ENCODE data around the gene WNT5A. TPM values are rescaled to one million over a fixed set of nuclear protein-coding genes. Genes with fewer than 3 reads are reported as not detected.

The WNT5A gene
- total and polyA plus RNA-seq, 2 of the 4 experiments (the other 2 are of a cell fraction): 224 to 231 TPM

DNA sequence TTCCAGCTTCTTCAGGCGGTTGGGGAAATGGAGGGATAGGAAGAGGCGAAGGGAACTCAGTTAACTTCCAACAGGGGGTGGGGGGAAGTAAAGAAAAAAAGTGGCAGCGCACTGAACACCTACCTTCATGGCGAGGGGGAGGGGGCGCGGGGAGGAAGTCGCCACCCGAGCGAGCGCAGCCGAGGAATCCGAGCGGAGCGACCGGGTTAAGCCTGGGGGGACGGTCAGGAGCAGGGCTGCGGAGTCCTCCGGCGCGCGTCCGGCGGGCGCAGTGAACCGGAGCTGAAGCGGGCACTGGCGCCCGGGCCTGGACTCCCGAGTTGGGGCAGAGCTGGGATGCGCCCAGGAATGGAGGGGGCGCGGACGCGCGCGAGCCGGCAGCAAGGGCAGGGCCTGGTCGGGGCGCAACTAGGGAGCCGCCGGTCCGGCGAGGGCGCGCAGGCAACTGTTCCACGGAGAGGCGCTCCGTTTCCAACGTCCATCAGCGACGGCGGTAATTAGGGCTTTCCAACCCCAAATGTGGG, at the start of gene WNT5A (continued):
- TF ChIP-seq MXI1 (IDR thresholded peaks at IDR 0.05; ENCODE audit: borderline replicate concordance, low read depth, low read length) (no peak), SMC3 (IDR thresholded peaks at IDR 0.05; ENCODE audit: low read depth, low read length) (no peak)

DNA sequence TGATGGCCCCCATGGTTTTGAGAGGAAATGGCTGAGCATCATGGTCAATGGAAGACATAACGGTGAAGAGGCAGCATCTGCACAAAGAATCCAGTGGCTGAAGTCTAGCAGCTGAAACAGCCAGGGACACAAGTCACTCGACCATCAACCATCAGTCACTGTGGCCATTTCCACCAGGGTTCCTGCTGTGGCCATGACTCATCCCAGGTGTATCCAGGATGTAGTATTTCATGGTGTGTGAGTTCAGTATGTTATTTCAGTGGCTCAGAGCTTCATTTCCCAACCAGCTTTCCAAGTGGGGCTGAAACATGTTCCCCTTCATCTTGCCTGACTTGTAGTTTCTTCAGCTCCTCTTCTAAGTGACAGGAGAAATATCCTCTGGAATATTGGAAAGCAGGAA, 47.8 kb upstream of the WNT5A start:
- peaks cover 5% of the 10 kb centered on the region; the same call in 1 of the 2 replicates for H3K9me1 ChIP-seq (ENCODE audit: insufficient read depth, low read length)
- H3K4ac ChIP-seq (ENCODE audit: low read depth, low read length): no peak overlapping the region
- no peak overlapping the region for H3K18ac ChIP-seq (ENCODE audit: low read depth, low read length)
- H3K79me1 ChIP-seq (ENCODE audit: low read depth in 1 of 2, low read length in 2 of 2): no peaks in the 10 kb centered on the region
- no peaks in the 10 kb centered on the region for H3K36me3 ChIP-seq (ENCODE audit: control insufficient read depth, insufficient read depth, low read length)
- no peak overlapping the region for H3K23ac ChIP-seq (ENCODE audit: low read depth, low read length)
- in situ Hi-C loops (cut with MboI; ENCODE audit: low sequenced_read_pairs): no loop called here
- CTCF ChIA-PET: no interaction called here
- dilution Hi-C loops (cut with HindIII; ENCODE audit: low sequenced_read_pairs, unreplicated experiment): no loop called here
- no peak overlapping the region for H3K56ac ChIP-seq (ENCODE audit: extremely low read depth, insufficient read depth, low read length)
- POLR2A ChIA-PET (ENCODE audit: unreplicated experiment): no interaction called here
- ATAC-seq (ENCODE audit: low read depth): no peak
- no CpG with 5 or more reads among the region's 2 CpGs for WGBS, 2 experiments (ENCODE audit: extremely low coverage in 2 of 2, insufficient read length in 1 of 2)
- no peak overlapping the region for H2AK5ac ChIP-seq (ENCODE audit: low read depth, low read length)
- no peak overlapping the region for H3K14ac ChIP-seq (replicated peaks; ENCODE audit: low read depth, low read length)
- no peak overlapping the region for H3K4me2 ChIP-seq (ENCODE audit: low read depth, low read length)
- no TSS peak for BruUV-seq (replicated peaks)
- H3K4me1 ChIP-seq (ENCODE audit: control insufficient read depth, insufficient read depth, low read length): no peaks in the 10 kb centered on the region
- H2AFZ ChIP-seq (replicated peaks; ENCODE audit: low read length, poor library complexity): no peak overlapping the region
- H3K9ac ChIP-seq (ENCODE audit: low read depth, low read length): no peak overlapping the region
- intact Hi-C loops (cut with micrococcal nuclease): no loop called here
- TF ChIP-seq FOS (IDR thresholded peaks at IDR 0.05; ENCODE audit: low read depth, low read length): no peak
- TF ChIP-seq, protein P1, sequence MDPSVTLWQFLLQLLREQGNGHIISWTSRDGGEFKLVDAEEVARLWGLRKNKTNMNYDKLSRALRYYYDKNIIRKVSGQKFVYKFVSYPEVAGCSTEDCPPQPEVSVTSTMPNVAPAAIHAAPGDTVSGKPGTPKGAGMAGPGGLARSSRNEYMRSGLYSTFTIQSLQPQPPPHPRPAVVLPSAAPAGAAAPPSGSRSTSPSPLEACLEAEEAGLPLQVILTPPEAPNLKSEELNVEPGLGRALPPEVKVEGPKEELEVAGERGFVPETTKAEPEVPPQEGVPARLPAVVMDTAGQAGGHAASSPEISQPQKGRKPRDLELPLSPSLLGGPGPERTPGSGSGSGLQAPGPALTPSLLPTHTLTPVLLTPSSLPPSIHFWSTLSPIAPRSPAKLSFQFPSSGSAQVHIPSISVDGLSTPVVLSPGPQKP (IDR thresholded peaks at IDR 0.05; ENCODE audit: borderline replicate concordance, low read depth, low read length): no peak
- no peak for TF ChIP-seq RAD21 (IDR thresholded peaks at IDR 0.05; ENCODE audit: low read length)
- TF ChIP-seq CEBPB (IDR thresholded peaks at IDR 0.05; ENCODE audit: low read depth, low read length): no peak
- no peak for TF ChIP-seq NFE2L2 (IDR thresholded peaks at IDR 0.05; ENCODE audit: low read depth, low read length)
- TF ChIP-seq, protein P2, sequence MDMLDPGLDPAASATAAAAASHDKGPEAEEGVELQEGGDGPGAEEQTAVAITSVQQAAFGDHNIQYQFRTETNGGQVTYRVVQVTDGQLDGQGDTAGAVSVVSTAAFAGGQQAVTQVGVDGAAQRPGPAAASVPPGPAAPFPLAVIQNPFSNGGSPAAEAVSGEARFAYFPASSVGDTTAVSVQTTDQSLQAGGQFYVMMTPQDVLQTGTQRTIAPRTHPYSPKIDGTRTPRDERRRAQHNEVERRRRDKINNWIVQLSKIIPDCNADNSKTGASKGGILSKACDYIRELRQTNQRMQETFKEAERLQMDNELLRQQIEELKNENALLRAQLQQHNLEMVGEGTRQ (IDR thresholded peaks at IDR 0.05; ENCODE audit: low read depth, low read length): no peak
- TF ChIP-seq MXI1 (IDR thresholded peaks at IDR 0.05; ENCODE audit: borderline replicate concordance, low read depth, low read length): no peak
- no peak for TF ChIP-seq RFX5 (IDR thresholded peaks at IDR 0.05; ENCODE audit: low read depth, low read length)
- DNase-seq: no peak
- H3K4me3 ChIP-seq (ENCODE audit: insufficient read depth, low read depth, low read length): no peak overlapping the region
- H4K5ac ChIP-seq (ENCODE audit: low read depth, low read length): no peak overlapping the region
- H3K9me3 ChIP-seq (ENCODE audit: control insufficient read depth, insufficient read depth, low read length): no peaks in the 10 kb centered on the region
- no peak overlapping the region for H3K27ac ChIP-seq (ENCODE audit: insufficient read depth, low read length)
- no peak overlapping the region for H2BK20ac ChIP-seq (ENCODE audit: low read depth, low read length)
- no peak overlapping the region for H4K91ac ChIP-seq (ENCODE audit: insufficient read depth, low read depth, low read length)
- H2BK15ac ChIP-seq (ENCODE audit: low read depth, low read length): no peak overlapping the region
- H3K27me3 ChIP-seq (ENCODE audit: control insufficient read depth, insufficient read depth, low read length): peaks cover 4% of the 10 kb centered on the region
- H2BK5ac ChIP-seq (ENCODE audit: low read depth, low read length, poor library complexity, severe bottlenecking): no peak overlapping the region
- no peaks in the 10 kb centered on the region for H4K20me1 ChIP-seq (ENCODE audit: insufficient read depth, low read length)
- no peak overlapping the region for H2BK120ac ChIP-seq (ENCODE audit: low read depth, low read length)
- no peak overlapping the region for H4K8ac ChIP-seq (ENCODE audit: low read depth in 2 of 2, low read length in 2 of 2)
- no peak overlapping the region for H2AK9ac ChIP-seq (replicated peaks; ENCODE audit: low read depth, low read length, poor library complexity)

All from IMR-90 (cell line).